Endothelial cell of umbilical vein (primary cell): Measurements from ENCODE around the gene TDRD10. TPM values are rescaled to one million over a fixed set of nuclear protein-coding genes. Genes with fewer than 3 reads are reported as not detected.

Source experiments
- BruUV-seq: library from RNA; stranded (reverse); fragments of 400-500 nt; replicated peaks from 2 replicates; lab custom pipeline; 2021; lab: Mats Ljungman, UMichigan
- CTCF ChIA-PET: fragments of 300-600, 350-600 bp; sonication (Branson Sonifier 250); formaldehyde crosslinking; loops from one replicate; lab custom pipeline; 2021; ENCODE audit warnings: antibody characterized with exemption, inconsistent platforms; lab: Charles Lee
- POLR2A ChIA-PET: fragments of 300-600, 350-600 bp; sonication (Branson Sonifier 250); formaldehyde crosslinking; loops from one replicate; lab custom pipeline; 2021; ENCODE audit warnings: antibody characterized with exemption, inconsistent platforms; lab: Charles Lee
- DNase-seq: peaks from one replicate; pipeline ENCODE4 v3.0.0-alpha.2; 2011; ENCODE audit warnings: low read depth, low spot score
- FAIRE-seq: peaks from 2 replicates; lab custom pipeline; 2011; peaks lifted over from hg19 to GRCh38; lab: Jason Lieb, UNC
- H2AFZ ChIP-seq: 2 replicates; pipeline ENCODE4 v1.6.0; 2012; ENCODE audit warnings: low read depth, low read length, control low read depth, inconsistent platforms
- H3K27ac ChIP-seq: 2 replicates; pipeline ENCODE4 v1.5.1; 2011; ENCODE audit warnings: low read depth, mild to moderate bottlenecking, control low read depth, low read length, moderate library complexity; ENCODE audit not compliant: insufficient read depth
- H3K27me3 ChIP-seq, 2 experiments: 2 replicates each; pipeline versions ENCODE4 v1.6.0 to v1.6.1; 2011; ENCODE audit warnings: low read length in 2 of 2, mixed read lengths in 1 of 2; ENCODE audit not compliant: control insufficient read depth in 2 of 2, insufficient read depth in 2 of 2
- H3K36me3 ChIP-seq, 2 experiments: 2 replicates in 1 of 2; 3 replicates in 1 of 2; pipeline ENCODE4 v1.5.1; 2011; ENCODE audit warnings: low read length in 2 of 2, mild to moderate bottlenecking in 1 of 2, moderate library complexity in 1 of 2; ENCODE audit not compliant: control insufficient read depth in 2 of 2, insufficient read depth in 2 of 2; ENCODE audit errors: extremely low read depth in 1 of 2
- H3K4me1 ChIP-seq: 3 replicates; pipeline ENCODE4 v1.5.1; 2011; ENCODE audit warnings: mild to moderate bottlenecking, low read length; ENCODE audit not compliant: control insufficient read depth, insufficient read depth; ENCODE audit errors: extremely low read depth
- H3K4me2 ChIP-seq: 2 replicates; pipeline ENCODE4 v1.6.1; 2011; ENCODE audit warnings: low read length, control low read depth, mixed read lengths; ENCODE audit not compliant: insufficient read depth
- H3K4me3 ChIP-seq, 3 experiments: fragments of 200-600 bp in 1 of 3; sonication (generic), shearing (Covaris generic) in 1 of 3; replicated peaks in 1 of 3; 2 replicates each; pipeline ENCODE4 v1.5.1; 2011 to 2016; ENCODE audit warnings: control low read depth in 3 of 3, low read length in 3 of 3, mild to moderate bottlenecking in 2 of 3, inconsistent platforms in 1 of 3, low read depth in 1 of 3, moderate library complexity in 1 of 3; ENCODE audit not compliant: insufficient read depth in 1 of 3
- H3K79me2 ChIP-seq: 2 replicates; pipeline ENCODE4 v1.6.0; 2012; ENCODE audit warnings: low read length, inconsistent platforms; ENCODE audit not compliant: control insufficient read depth, insufficient read depth
- H3K9ac ChIP-seq: replicated peaks from 2 replicates; pipeline ENCODE3; 2011; ENCODE audit warnings: low read length, control low read depth; ENCODE audit not compliant: insufficient read depth; ENCODE audit errors: extremely low read depth
- H3K9me1 ChIP-seq: replicated peaks from 3 replicates; pipeline ENCODE4 v1.6.0; 2011; ENCODE audit warnings: mild to moderate bottlenecking, low read length; ENCODE audit not compliant: control insufficient read depth, insufficient read depth; ENCODE audit errors: extremely low read depth
- H3K9me3 ChIP-seq: replicated peaks from 2 replicates; pipeline ENCODE4 v1.5.1; 2012; ENCODE audit warnings: low read length, inconsistent platforms; ENCODE audit not compliant: control insufficient read depth, insufficient read depth
- H4K20me1 ChIP-seq: replicated peaks from 2 replicates; pipeline ENCODE3; 2011; ENCODE audit warnings: mild to moderate bottlenecking, low read length; ENCODE audit not compliant: control insufficient read depth, insufficient read depth; ENCODE audit errors: extremely low read depth
- CTCF ChIP-seq, 2 donors: IDR thresholded peaks; 1 replicate in 1 of 2; 2 replicates in 1 of 2; pipeline ENCODE4 v1.5.1; 2011; ENCODE audit warnings: low read length in 2 of 2, mild to moderate bottlenecking in 2 of 2, moderate library complexity in 2 of 2, control low read depth in 1 of 2, inconsistent platforms in 1 of 2, low read depth in 1 of 2; ENCODE audit not compliant: insufficient read depth in 1 of 2; ENCODE audit errors: extremely low read depth in 1 of 2
- EZH2 ChIP-seq: IDR thresholded peaks from 2 replicates; pipeline ENCODE4 v1.6.1; 2012; ENCODE audit warnings: borderline replicate concordance, low read depth, mild to moderate bottlenecking, moderate library complexity, low read length, inconsistent platforms; ENCODE audit not compliant: severe bottlenecking
- FOS ChIP-seq: IDR thresholded peaks from 2 replicates; pipeline ENCODE4 v1.6.1; 2011; ENCODE audit warnings: mild to moderate bottlenecking, low read length, moderate library complexity, borderline replicate concordance; ENCODE audit not compliant: insufficient read depth
- GATA2 ChIP-seq: IDR thresholded peaks from 2 replicates; pipeline ENCODE4 v1.7.0; 2011; ENCODE audit warnings: low read depth, mild to moderate bottlenecking, moderate library complexity, mixed read lengths, low read length; ENCODE audit not compliant: insufficient read length, insufficient read depth
- JUN ChIP-seq: IDR thresholded peaks from 2 replicates; pipeline ENCODE4 v1.6.1; 2011; ENCODE audit warnings: borderline replicate concordance, low read depth; ENCODE audit not compliant: insufficient read length, insufficient read depth
- MAX ChIP-seq: IDR thresholded peaks from 2 replicates; pipeline ENCODE4 v1.6.1; 2011; ENCODE audit not compliant: insufficient read depth, insufficient read length
- MYC ChIP-seq: IDR thresholded peaks from one replicate; pipeline ENCODE4 v1.6.1; 2011; ENCODE audit warnings: mild to moderate bottlenecking, low read depth, low read length
- POLR2A ChIP-seq: IDR thresholded peaks from 2 replicates; pipeline ENCODE4 v1.6.1; 2012; ENCODE audit warnings: low read depth, mild to moderate bottlenecking, control low read depth, low read length
- POLR2AphosphoS5 ChIP-seq: IDR thresholded peaks from 2 replicates; pipeline ENCODE4 v1.6.1; 2012; ENCODE audit warnings: low read depth, mild to moderate bottlenecking, control low read depth, low read length, moderate library complexity; ENCODE audit not compliant: insufficient read depth
- dilution Hi-C: fragments of 300-500 bp; cut with MboI; formaldehyde crosslinking; loops from one replicate; pipeline ENCODE4 v1.15.0; 2019; ENCODE audit warnings: low sequenced_read_pairs; ENCODE audit not compliant: extremely low pct_ligation_motif_present
- intact Hi-C: fragments of 100-400 bp; cut with micrococcal nuclease; formaldehyde crosslinking; loops from one replicate; pipeline ENCODE4 v1.10.0; 2022
- polyA plus RNA-seq, 4 experiments: library from polyadenylated mRNA; depleted of rRNA in 3 of 4; stranded (reverse) in 3 of 4; unstranded in 1 of 4; fragments of >200 nt; gene quantifications; 2 replicates each; pipeline versions ENCODE4 v1.2.1 to v1.2.3, GENCODE V29; 2011 to 2012; ENCODE audit warnings: missing spikeins in 1 of 4
- total RNA-seq: library from RNA; stranded (reverse); gene quantifications from 2 replicates; pipeline ENCODE4 v1.2.3, GENCODE V29; 2021

TDRD10 gene
- total and polyA plus RNA-seq, 2 donors (not counting 3 experiments of a cell fraction or from before 2014, with no cell fraction given), result 6.1 to 9.1 TPM

- peak; percentile 35 for DNase-seq
These were observed 65.6 kb downstream of the TDRD10 start, which contains the start of gene CHRNB2 for GRCh38 chr1:154567386-154568156. CHRNB2 (plus strand) TSS chr1:154567778; CDS start chr1:154568045, 267 bp downstream.

More at GRCh38 chr1:154567386-154568156, 65.6 kb downstream of the TDRD10 start, which contains the start of gene CHRNB2:
- ChIA-PET CTCF (interaction anchor here (0.8 to 2.2 kb wide), 5 partner anchors 8 to 311 kb away, joined by 3 to 17 read pairs (median 6); no protein-coding TSS in a partner anchor), POLR2A (no interaction called here)
- no peaks in the 10 kb centered on the region for H3K36me3 ChIP-seq
- FAIRE-seq, result peak; percentile 48
- H3K27me3 ChIP-seq, result peaks cover 13 to 24% of the 10 kb centered on the region in 2 experiments
- no peaks in the 10 kb centered on the region for H3K79me2 ChIP-seq
- no peaks in the 10 kb centered on the region for H3K9me1 ChIP-seq
- H3K4me1 ChIP-seq, result no peaks in the 10 kb centered on the region
- no peak within 1 kb of the TSS for H3K27ac ChIP-seq
- no peak within 1 kb of the TSS for H3K9ac ChIP-seq
- no peaks in the 10 kb centered on the region for H4K20me1 ChIP-seq
- no peak within 1 kb of the TSS for H3K4me2 ChIP-seq
- BruUV-seq, result no TSS peak
- TF ChIP-seq POLR2A (no peak), MYC (no peak), EZH2 (peak; percentile 44), FOS (no peak), POLR2AphosphoS5 (peak; percentile 32), CTCF (IDR thresholded peaks at IDR 0.05; ENCODE audit: extremely low read depth in 1 of 2, insufficient read depth in 1 of 2, low read depth in 1 of 2, low read length in 2 of 2) (no peak), JUN (no peak), MAX (no peak), GATA2 (no peak)
- intact Hi-C loops, result no loop called here
- no peak within 1 kb of the TSS for H3K4me3 ChIP-seq
- no peaks in the 10 kb centered on the region for H3K9me3 ChIP-seq
- dilution Hi-C loops, result no loop called here
- H2AFZ ChIP-seq, result no peak within 1 kb of the TSS
